Measurements from ENCODE around the gene PLXNA2.

PLXNA2 gene

GRCh38 chr1:208258277-208258676 is 14.1 kb upstream of the PLXNA2 start:
- FAIRE-seq (no peak), DNase-seq (ENCODE audit: insufficient read length) (no peak)
- no peak for TF ChIP-seq POLR2AphosphoS5 (IDR thresholded peaks at IDR 0.05; ENCODE audit: low read depth, low read length)
- no peak for TF ChIP-seq TAF1 (IDR thresholded peaks at IDR 0.05; ENCODE audit: borderline replicate concordance, low read depth, low read length)
- TF ChIP-seq POLR2A (IDR thresholded peaks at IDR 0.05; ENCODE audit: low read depth, low read length) = no peak

GRCh38 chr1:208257351-208257750 is 13.2 kb upstream of the PLXNA2 start:
- FAIRE-seq (no peak), DNase-seq (ENCODE audit: insufficient read length) (no peak)
- TF ChIP-seq POLR2AphosphoS5 (IDR thresholded peaks at IDR 0.05; ENCODE audit: low read depth, low read length) (no peak), TAF1 (IDR thresholded peaks at IDR 0.05; ENCODE audit: borderline replicate concordance, low read depth, low read length) (no peak), POLR2A (IDR thresholded peaks at IDR 0.05; ENCODE audit: low read depth, low read length) (no peak)

- TF ChIP-seq TAF1 (IDR thresholded peaks at IDR 0.05; ENCODE audit: borderline replicate concordance, low read depth, low read length) (no peak), POLR2A (IDR thresholded peaks at IDR 0.05; ENCODE audit: low read depth, low read length) (no peak), POLR2AphosphoS5 (IDR thresholded peaks at IDR 0.05; ENCODE audit: low read depth, low read length) (no peak)
- no peak for FAIRE-seq
Observed at GRCh38 chr1:208256556-208256955, 12.4 kb upstream of the PLXNA2 start.

GRCh38 chr1:208256091-208256490 is 11.9 kb upstream of the PLXNA2 start:
- FAIRE-seq (no peak), DNase-seq (ENCODE audit: insufficient read length) (no peak)
- TF ChIP-seq POLR2AphosphoS5 (IDR thresholded peaks at IDR 0.05; ENCODE audit: low read depth, low read length) (no peak), TAF1 (IDR thresholded peaks at IDR 0.05; ENCODE audit: borderline replicate concordance, low read depth, low read length) (no peak), POLR2A (IDR thresholded peaks at IDR 0.05; ENCODE audit: low read depth, low read length) (no peak)

More at GRCh38 chr1:208256556-208256955, 12.4 kb upstream of the PLXNA2 start:
- DNase-seq (ENCODE audit: insufficient read length) = no peak

- DNase-seq (ENCODE audit: insufficient read length) (no peak), FAIRE-seq (no peak)
- TF ChIP-seq POLR2AphosphoS5 (IDR thresholded peaks at IDR 0.05; ENCODE audit: low read depth, low read length) = no peak
- no peak for TF ChIP-seq POLR2A (IDR thresholded peaks at IDR 0.05; ENCODE audit: low read depth, low read length)
- no peak for TF ChIP-seq TAF1 (IDR thresholded peaks at IDR 0.05; ENCODE audit: borderline replicate concordance, low read depth, low read length)
Observed at GRCh38 chr1:208254862-208255261, 10.7 kb upstream of the PLXNA2 start.

GRCh38 chr1:208254376-208254775 is 10.2 kb upstream of the PLXNA2 start:
- no peak for FAIRE-seq

GRCh38 chr1:208252836-208253576 is 8.8 kb upstream of the PLXNA2 start:
- FAIRE-seq = no peak
- no peak for TF ChIP-seq POLR2A (IDR thresholded peaks at IDR 0.05; ENCODE audit: low read depth, low read length)
- TF ChIP-seq POLR2AphosphoS5 (IDR thresholded peaks at IDR 0.05; ENCODE audit: low read depth, low read length) = no peak
- TF ChIP-seq TAF1 (IDR thresholded peaks at IDR 0.05; ENCODE audit: borderline replicate concordance, low read depth, low read length) = no peak

More at GRCh38 chr1:208254376-208254775, 10.2 kb upstream of the PLXNA2 start:
- TF ChIP-seq POLR2A (IDR thresholded peaks at IDR 0.05; ENCODE audit: low read depth, low read length) = no peak
- TF ChIP-seq POLR2AphosphoS5 (IDR thresholded peaks at IDR 0.05; ENCODE audit: low read depth, low read length) = no peak
- TF ChIP-seq TAF1 (IDR thresholded peaks at IDR 0.05; ENCODE audit: borderline replicate concordance, low read depth, low read length) = no peak
- DNase-seq (ENCODE audit: insufficient read length) = no peak

GRCh38 chr1:208251911-208252835 is 8.0 kb upstream of the PLXNA2 start:
- DNase-seq (ENCODE audit: insufficient read length) (no peak), FAIRE-seq (no peak)
- TF ChIP-seq TAF1 (IDR thresholded peaks at IDR 0.05; ENCODE audit: borderline replicate concordance, low read depth, low read length) = no peak
- TF ChIP-seq POLR2AphosphoS5 (IDR thresholded peaks at IDR 0.05; ENCODE audit: low read depth, low read length) = no peak
- no peak for TF ChIP-seq POLR2A (IDR thresholded peaks at IDR 0.05; ENCODE audit: low read depth, low read length)

More at GRCh38 chr1:208252836-208253576, 8.8 kb upstream of the PLXNA2 start:
- DNase-seq (ENCODE audit: insufficient read length) = no peak

GRCh38 chr1:208251015-208251414 is 6.8 kb upstream of the PLXNA2 start:
- no peak for FAIRE-seq
- no peak for DNase-seq (ENCODE audit: insufficient read length)
- TF ChIP-seq TAF1 (IDR thresholded peaks at IDR 0.05; ENCODE audit: borderline replicate concordance, low read depth, low read length) (no peak), POLR2AphosphoS5 (IDR thresholded peaks at IDR 0.05; ENCODE audit: low read depth, low read length) (no peak), POLR2A (IDR thresholded peaks at IDR 0.05; ENCODE audit: low read depth, low read length) (no peak)

GRCh38 chr1:208250613-208251012 is 6.4 kb upstream of the PLXNA2 start:
- TF ChIP-seq POLR2AphosphoS5 (IDR thresholded peaks at IDR 0.05; ENCODE audit: low read depth, low read length) = no peak
- no peak for TF ChIP-seq TAF1 (IDR thresholded peaks at IDR 0.05; ENCODE audit: borderline replicate concordance, low read depth, low read length)
- no peak for TF ChIP-seq POLR2A (IDR thresholded peaks at IDR 0.05; ENCODE audit: low read depth, low read length)
- FAIRE-seq (no peak), DNase-seq (ENCODE audit: insufficient read length) (no peak)

GRCh38 chr1:208248991-208249696 is 5.0 kb upstream of the PLXNA2 start:
- FAIRE-seq (no peak), DNase-seq (ENCODE audit: insufficient read length) (no peak)
- TF ChIP-seq TAF1 (IDR thresholded peaks at IDR 0.05; ENCODE audit: borderline replicate concordance, low read depth, low read length) = no peak
- no peak for TF ChIP-seq POLR2A (IDR thresholded peaks at IDR 0.05; ENCODE audit: low read depth, low read length)
- TF ChIP-seq POLR2AphosphoS5 (IDR thresholded peaks at IDR 0.05; ENCODE audit: low read depth, low read length) = no peak

All from GM12892 (cell line).